Measurements from ENCODE around the gene EPHB2. TPM values are rescaled to one million over a fixed set of nuclear protein-coding genes. Genes with fewer than 3 reads are reported as not detected.

The EPHB2 gene
- total RNA-seq, 1 donor from 2014 or later = 60.3 TPM

GRCh38 chr1:22828484-22829308, 118.1 kb downstream of the EPHB2 start:
- Mint-ChIP-seq H3K27me3 (ENCODE audit: low read depth) (no peaks in the 10 kb centered on the region), H3K4me1 (peaks cover 53% of the 10 kb centered on the region), H3K27ac (ENCODE audit: unreplicated experiment) (no peak overlapping the region), H3K36me3 (ENCODE audit: low read depth) (no peaks in the 10 kb centered on the region), H3K4me3 (peak overlapping the region; percentile 4), H3K9me3 (no peaks in the 10 kb centered on the region)
- no peak for TF ChIP-seq CTCF (conservative IDR thresholded peaks at IDR 0.05)
- DNase-seq (ENCODE audit: low read depth, low spot score) = no peak

- Mint-ChIP-seq H3K27ac (ENCODE audit: unreplicated experiment) (peak overlapping the region; percentile 43), H3K27me3 (ENCODE audit: low read depth) (no peaks in the 10 kb centered on the region), H3K9me3 (no peaks in the 10 kb centered on the region), H3K4me1 (peaks cover 47% of the 10 kb centered on the region), H3K36me3 (ENCODE audit: low read depth) (no peaks in the 10 kb centered on the region), H3K4me3 (no peak overlapping the region)
- TF ChIP-seq CTCF (conservative IDR thresholded peaks at IDR 0.05) = no peak
- no peak for DNase-seq (ENCODE audit: low read depth, low spot score)
Measured at GRCh38 chr1:22829309-22829989, 118.8 kb downstream of the EPHB2 start.

- H3K27ac Mint-ChIP-seq (ENCODE audit: unreplicated experiment) = no peak overlapping the region
- peak; percentile 27 for TF ChIP-seq CTCF (conservative IDR thresholded peaks at IDR 0.05)
- no peaks in the 10 kb centered on the region for H3K27me3 Mint-ChIP-seq (ENCODE audit: low read depth)
- peaks cover 50% of the 10 kb centered on the region for H3K4me1 Mint-ChIP-seq
- no peak overlapping the region for H3K4me3 Mint-ChIP-seq
- no peaks in the 10 kb centered on the region for H3K36me3 Mint-ChIP-seq (ENCODE audit: low read depth)
- DNase-seq (ENCODE audit: low read depth, low spot score) = no peak
- H3K9me3 Mint-ChIP-seq = no peaks in the 10 kb centered on the region
Measured at GRCh38 chr1:22830041-22830566, 119.5 kb downstream of the EPHB2 start.

- Mint-ChIP-seq H3K4me1 (peaks cover 54% of the 10 kb centered on the region), H3K4me3 (no peak overlapping the region), H3K9me3 (no peaks in the 10 kb centered on the region), H3K27ac (ENCODE audit: unreplicated experiment) (no peak overlapping the region), H3K36me3 (ENCODE audit: low read depth) (no peaks in the 10 kb centered on the region), H3K27me3 (ENCODE audit: low read depth) (no peaks in the 10 kb centered on the region)
- TF ChIP-seq CTCF (conservative IDR thresholded peaks at IDR 0.05) = no peak
- no peak for DNase-seq (ENCODE audit: low read depth, low spot score)
Measured at GRCh38 chr1:22830757-22831340, 120.2 kb downstream of the EPHB2 start.

GRCh38 chr1:22831729-22832413, 121.2 kb downstream of the EPHB2 start:
- Mint-ChIP-seq H3K4me1 (peaks cover 55% of the 10 kb centered on the region), H3K9me3 (no peaks in the 10 kb centered on the region), H3K27me3 (ENCODE audit: low read depth) (no peaks in the 10 kb centered on the region), H3K36me3 (ENCODE audit: low read depth) (no peaks in the 10 kb centered on the region), H3K4me3 (no peak overlapping the region), H3K27ac (ENCODE audit: unreplicated experiment) (no peak overlapping the region)
- no peak for DNase-seq (ENCODE audit: low read depth, low spot score)
- no peak for TF ChIP-seq CTCF (conservative IDR thresholded peaks at IDR 0.05)
